ENCODE data around the gene TBC1D2B.
A peak's percentile ranks its signal among the peaks of the same experiment; 100 is the strongest.

TBC1D2B gene

GRCh38 chr15:78021761-78022160, 55.8 kb downstream of the TBC1D2B start:
- Mint-ChIP-seq H3K9me3 (no peaks in the 10 kb centered on the region), H3K4me3 (no peak overlapping the region), H3K4me1 (peaks cover 16% of the 10 kb centered on the region), H3K27ac (peak overlapping the region; percentile 24), H3K36me3 (peaks cover 88% of the 10 kb centered on the region)
- DNase-seq (ENCODE audit: low spot score in 2 of 2) (no peak), ATAC-seq (no peak)

GRCh38 chr15:78020007-78020406, 57.5 kb downstream of the TBC1D2B start:
- no peak for DNase-seq (ENCODE audit: low spot score in 2 of 2)
- no peak for ATAC-seq
- Mint-ChIP-seq H3K36me3 (peaks cover 87% of the 10 kb centered on the region), H3K4me1 (peaks cover 16% of the 10 kb centered on the region), H3K4me3 (no peak overlapping the region), H3K27ac (peak overlapping the region; percentile 55), H3K9me3 (no peaks in the 10 kb centered on the region)

- ATAC-seq, result peak; percentile 46
- Mint-ChIP-seq H3K27ac (peak overlapping the region; percentile 58), H3K4me3 (no peak overlapping the region), H3K4me1 (peaks cover 16% of the 10 kb centered on the region), H3K36me3 (peaks cover 87% of the 10 kb centered on the region), H3K9me3 (no peaks in the 10 kb centered on the region)
- no peak for DNase-seq (ENCODE audit: low spot score in 2 of 2)
Measured at GRCh38 chr15:78018946-78019644, 58.4 kb downstream of the TBC1D2B start.

GRCh38 chr15:78018445-78018844, 59.1 kb downstream of the TBC1D2B start:
- Mint-ChIP-seq H3K27ac (peak overlapping the region; percentile 58), H3K9me3 (no peaks in the 10 kb centered on the region), H3K36me3 (peaks cover 87% of the 10 kb centered on the region), H3K4me1 (peaks cover 16% of the 10 kb centered on the region), H3K4me3 (no peak overlapping the region)
- ATAC-seq (no peak), DNase-seq (ENCODE audit: low spot score in 2 of 2) (no peak)

- ATAC-seq (no peak), DNase-seq (ENCODE audit: low spot score in 2 of 2) (no peak)
- Mint-ChIP-seq H3K36me3 (peaks cover 88% of the 10 kb centered on the region), H3K4me3 (no peak overlapping the region), H3K27ac (peak overlapping the region; percentile 58), H3K9me3 (no peaks in the 10 kb centered on the region), H3K4me1 (peaks cover 16% of the 10 kb centered on the region)
Measured at GRCh38 chr15:78016860-78017259, 60.7 kb downstream of the TBC1D2B start.

GRCh38 chr15:78012643-78013077, 64.9 kb downstream of the TBC1D2B start:
- Mint-ChIP-seq H3K4me1 (peaks cover 7% of the 10 kb centered on the region), H3K27ac (no peak overlapping the region), H3K9me3 (no peaks in the 10 kb centered on the region), H3K4me3 (no peak overlapping the region), H3K36me3 (peaks cover 94% of the 10 kb centered on the region)
- DNase-seq (ENCODE audit: low spot score in 2 of 2), result no peak
- no peak for ATAC-seq

- H3K36me3 Mint-ChIP-seq, result peaks cover 91% of the 10 kb centered on the region
- no peak for ATAC-seq
- no peak for DNase-seq (ENCODE audit: low spot score in 2 of 2)
- H3K9me3 Mint-ChIP-seq, result no peaks in the 10 kb centered on the region
- peak overlapping the region; percentile 70 for H3K27ac Mint-ChIP-seq
- no peak overlapping the region for H3K4me3 Mint-ChIP-seq
- H3K4me1 Mint-ChIP-seq, result peaks cover 23% of the 10 kb centered on the region
Measured at GRCh38 chr15:78010067-78010466, 67.4 kb downstream of the TBC1D2B start.

- peaks cover 86% of the 10 kb centered on the region for H3K36me3 Mint-ChIP-seq
Measured at GRCh38 chr15:78007964-78008886, 69.3 kb downstream of the TBC1D2B start.

GRCh38 chr15:78007211-78007931, 70.1 kb downstream of the TBC1D2B start:
- peaks cover 86% of the 10 kb centered on the region for H3K36me3 Mint-ChIP-seq
- H3K4me3 Mint-ChIP-seq, result no peak overlapping the region
- H3K27ac Mint-ChIP-seq, result peak overlapping the region; percentile 67
- no peaks in the 10 kb centered on the region for H3K9me3 Mint-ChIP-seq
- no peak for DNase-seq (ENCODE audit: low spot score in 2 of 2)
- peaks cover 28% of the 10 kb centered on the region for H3K4me1 Mint-ChIP-seq
- ATAC-seq, result no peak

More at GRCh38 chr15:78007964-78008886, 69.3 kb downstream of the TBC1D2B start:
- Mint-ChIP-seq H3K27ac (peak overlapping the region; percentile 67), H3K4me1 (peaks cover 28% of the 10 kb centered on the region), H3K9me3 (no peaks in the 10 kb centered on the region), H3K4me3 (no peak overlapping the region)
- DNase-seq (ENCODE audit: low spot score in 2 of 2) (no peak), ATAC-seq (peak; percentile 42)

GRCh38 chr15:78006567-78007205, 70.8 kb downstream of the TBC1D2B start:
- peak overlapping the region; percentile 67 for H3K27ac Mint-ChIP-seq
- no peak for DNase-seq (ENCODE audit: low spot score in 2 of 2)

GRCh38 chr15:78004919-78005634, 72.4 kb downstream of the TBC1D2B start:
- H3K4me3 Mint-ChIP-seq, result no peak overlapping the region
- H3K4me1 Mint-ChIP-seq, result peaks cover 34% of the 10 kb centered on the region
- no peaks in the 10 kb centered on the region for H3K9me3 Mint-ChIP-seq
- ATAC-seq, result no peak
- H3K27ac Mint-ChIP-seq, result peak overlapping the region; percentile 69
- DNase-seq (ENCODE audit: low spot score in 2 of 2), result no peak
- H3K36me3 Mint-ChIP-seq, result peaks cover 86% of the 10 kb centered on the region

More at GRCh38 chr15:78006567-78007205, 70.8 kb downstream of the TBC1D2B start:
- Mint-ChIP-seq H3K9me3 (no peaks in the 10 kb centered on the region), H3K4me3 (no peak overlapping the region), H3K4me1 (peaks cover 28% of the 10 kb centered on the region), H3K36me3 (peaks cover 86% of the 10 kb centered on the region)
- no peak for ATAC-seq

- no peak overlapping the region for H3K4me3 Mint-ChIP-seq
- ATAC-seq (peak; percentile 69), DNase-seq (ENCODE audit: low spot score in 2 of 2) (no peak)
- H3K9me3 Mint-ChIP-seq, result no peaks in the 10 kb centered on the region
- peaks cover 85% of the 10 kb centered on the region for H3K36me3 Mint-ChIP-seq
- H3K4me1 Mint-ChIP-seq, result peaks cover 34% of the 10 kb centered on the region
- peak overlapping the region; percentile 69 for H3K27ac Mint-ChIP-seq
Measured at GRCh38 chr15:78004222-78004727, 73.2 kb downstream of the TBC1D2B start.

- Mint-ChIP-seq H3K9me3 (no peaks in the 10 kb centered on the region), H3K4me3 (no peak overlapping the region), H3K36me3 (peaks cover 85% of the 10 kb centered on the region), H3K27ac (peak overlapping the region; percentile 69), H3K4me1 (peaks cover 34% of the 10 kb centered on the region)
- ATAC-seq (no peak), DNase-seq (ENCODE audit: low spot score in 2 of 2) (no peak)
Measured at GRCh38 chr15:78003539-78004008, 73.9 kb downstream of the TBC1D2B start.

- ATAC-seq, result no peak
- peaks cover 34% of the 10 kb centered on the region for H3K4me1 Mint-ChIP-seq
- DNase-seq (ENCODE audit: low spot score in 2 of 2), result no peak
- peak overlapping the region; percentile 69 for H3K27ac Mint-ChIP-seq
- H3K9me3 Mint-ChIP-seq, result no peaks in the 10 kb centered on the region
- peaks cover 87% of the 10 kb centered on the region for H3K36me3 Mint-ChIP-seq
- H3K4me3 Mint-ChIP-seq, result no peak overlapping the region
Measured at GRCh38 chr15:78002996-78003395, 74.5 kb downstream of the TBC1D2B start.

All from stimulated activated effector memory CD8-positive, alpha-beta T cell treated with anti-CD3 and anti-CD28 coated beads, Interleukin-12 subunit alpha, Interleukin-12 subunit beta, amount 100 ng/mL, for 72 hours (primary cell).